ENCODE data around the gene PHLDA1. TPM values are rescaled to one million over a fixed set of nuclear protein-coding genes. Genes with fewer than 3 reads are reported as not detected.

The PHLDA1 gene
- total RNA-seq, 1 experiment from 2014 or later, result 46.2 TPM

GRCh38 chr12:76040461-76040860 lies 8.9 kb upstream of the PHLDA1 start:
- ChIA-PET CTCF (no interaction called here), POLR2A (interaction anchor here (1.6 kb wide), 1 partner anchor 9 kb away, joined by 6 read pairs; the partner anchor contains the start of gene PHLDA1)
- H3K27me3 ChIP-seq (replicated peaks; ENCODE audit: control insufficient read depth, insufficient read depth, low read length), result no peaks in the 10 kb centered on the region
- Mint-ChIP-seq H3K4me3 (ENCODE audit: unreplicated experiment) (no peak overlapping the region), H3K9me3 (ENCODE audit: unreplicated experiment) (no peaks in the 10 kb centered on the region), H3K27me3 (ENCODE audit: insufficient read depth, unreplicated experiment) (no peaks in the 10 kb centered on the region), H3K27ac (ENCODE audit: unreplicated experiment) (no peak overlapping the region), H3K36me3 (ENCODE audit: insufficient read depth, unreplicated experiment) (peaks cover 44% of the 10 kb centered on the region), H3K4me1 (ENCODE audit: low read depth, unreplicated experiment) (peaks cover 23% of the 10 kb centered on the region)
- DNase-seq, result no peak
- peaks cover 27% of the 10 kb centered on the region for H3K4me1 ChIP-seq
- TF ChIP-seq CTCF (IDR thresholded peaks at IDR 0.05; ENCODE audit: insufficient read depth in 1 of 2, low read depth in 1 of 2, low read length in 1 of 2, severe bottlenecking in 1 of 2, unreplicated experiment in 1 of 2), result no peak
- no TSS peak for BruUV-seq (replicated peaks)
- intact Hi-C loops (cut with micrococcal nuclease; ENCODE audit: unreplicated experiment), result no loop called here
- H3K36me3 ChIP-seq (ENCODE audit: control insufficient read depth, insufficient read depth, low read length), result no peaks in the 10 kb centered on the region
- no peak overlapping the region for H3K4me3 ChIP-seq (ENCODE audit: low read depth, low read length)
- no peaks in the 10 kb centered on the region for H3K9me3 ChIP-seq

GRCh38 chr12:76038176-76038575 lies 6.6 kb upstream of the PHLDA1 start:
- H3K4me1 ChIP-seq, result peaks cover 38% of the 10 kb centered on the region
- H3K27ac Mint-ChIP-seq (ENCODE audit: unreplicated experiment), result peak overlapping the region; percentile 17
- H3K27me3 ChIP-seq (replicated peaks; ENCODE audit: control insufficient read depth, insufficient read depth, low read length), result no peaks in the 10 kb centered on the region
- no peaks in the 10 kb centered on the region for H3K36me3 ChIP-seq (ENCODE audit: control insufficient read depth, insufficient read depth, low read length)
- no peak overlapping the region for H3K4me3 Mint-ChIP-seq (ENCODE audit: unreplicated experiment)
- peaks cover 35% of the 10 kb centered on the region for H3K36me3 Mint-ChIP-seq (ENCODE audit: insufficient read depth, unreplicated experiment)
- no peaks in the 10 kb centered on the region for H3K9me3 ChIP-seq
- H3K9me3 Mint-ChIP-seq (ENCODE audit: unreplicated experiment), result no peaks in the 10 kb centered on the region
- no TSS peak for BruUV-seq (replicated peaks)
- no peak for TF ChIP-seq CTCF (IDR thresholded peaks at IDR 0.05; ENCODE audit: insufficient read depth in 1 of 2, low read depth in 1 of 2, low read length in 1 of 2, severe bottlenecking in 1 of 2, unreplicated experiment in 1 of 2)
- no peak for DNase-seq
- no peaks in the 10 kb centered on the region for H3K27me3 Mint-ChIP-seq (ENCODE audit: insufficient read depth, unreplicated experiment)
- no peak overlapping the region for H3K4me3 ChIP-seq (ENCODE audit: low read depth, low read length)
- peaks cover 34% of the 10 kb centered on the region for H3K4me1 Mint-ChIP-seq (ENCODE audit: low read depth, unreplicated experiment)
- intact Hi-C loops (cut with micrococcal nuclease; ENCODE audit: unreplicated experiment), result loop anchor here (5.0 kb wide), 1 partner anchor 309 kb away; the partner anchor contains the start of gene BBS10
- ChIA-PET CTCF (interaction anchor here (1.1 to 2.0 kb wide), 2 partner anchors 316 to 511 kb away, joined by 3 to 16 read pairs; no protein-coding TSS in a partner anchor), POLR2A (no interaction called here)

GRCh38 chr12:76037130-76038103 lies 5.8 kb upstream of the PHLDA1 start:
- Histone ChIP-seq H3K9me3 (no peaks in the 10 kb centered on the region), H3K4me1 (peaks cover 38% of the 10 kb centered on the region), H3K36me3 (ENCODE audit: control insufficient read depth, insufficient read depth, low read length) (no peaks in the 10 kb centered on the region), H3K4me3 (ENCODE audit: low read depth, low read length) (no peak overlapping the region), H3K27me3 (replicated peaks; ENCODE audit: control insufficient read depth, insufficient read depth, low read length) (no peaks in the 10 kb centered on the region)
- DNase-seq, result peak; percentile 53 to 66
- H3K9me3 Mint-ChIP-seq (ENCODE audit: unreplicated experiment), result no peaks in the 10 kb centered on the region
- no peaks in the 10 kb centered on the region for H3K27me3 Mint-ChIP-seq (ENCODE audit: insufficient read depth, unreplicated experiment)
- intact Hi-C loops (cut with micrococcal nuclease; ENCODE audit: unreplicated experiment), result loop anchor here (1.0 to 5.0 kb wide), 5 partner anchors 217 to 510 kb away; partner anchors contain the start of gene BBS10
- no peak overlapping the region for H3K4me3 Mint-ChIP-seq (ENCODE audit: unreplicated experiment)
- H3K4me1 Mint-ChIP-seq (ENCODE audit: low read depth, unreplicated experiment), result peaks cover 41% of the 10 kb centered on the region
- CTCF ChIA-PET, result interaction anchor here (0.5 to 2.0 kb wide), 9 partner anchors 13 to 510 kb away, joined by 3 to 16 read pairs (median 4); no protein-coding TSS in a partner anchor
- H3K27ac Mint-ChIP-seq (ENCODE audit: unreplicated experiment), result peak overlapping the region; percentile 16
- peak; percentile 66 to 77 for TF ChIP-seq CTCF (IDR thresholded peaks at IDR 0.05; ENCODE audit: insufficient read depth in 1 of 2, low read depth in 1 of 2, low read length in 1 of 2, severe bottlenecking in 1 of 2, unreplicated experiment in 1 of 2)
- POLR2A ChIA-PET, result no interaction called here
- no TSS peak for BruUV-seq (replicated peaks)
- H3K36me3 Mint-ChIP-seq (ENCODE audit: insufficient read depth, unreplicated experiment), result peaks cover 39% of the 10 kb centered on the region
